GM06990 (cell line): ENCODE data around the gene TRIP12.

Experiments used
- DNase-seq: peaks from one replicate; pipeline ENCODE4 v3.0.0-alpha.2; 2011; ENCODE audit not compliant: insufficient read length; ENCODE audit errors: extremely low read depth
- H3K27me3 ChIP-seq: replicated peaks from 2 replicates; pipeline ENCODE4 v1.6.0; 2011; ENCODE audit warnings: low read length; ENCODE audit not compliant: control insufficient read depth, insufficient read depth
- H3K36me3 ChIP-seq: 2 replicates; pipeline ENCODE4 v1.5.1; 2011; ENCODE audit warnings: low read length; ENCODE audit not compliant: control insufficient read depth, insufficient read depth
- H3K4me3 ChIP-seq: replicated peaks from 2 replicates; pipeline ENCODE4 v1.5.1; 2011; ENCODE audit warnings: low read depth, mild to moderate bottlenecking, control low read depth, low read length
- TF ChIP-seq, protein P1 (sequence below): IDR thresholded peaks from 2 replicates; pipeline ENCODE4 v1.5.1; 2011; ENCODE audit warnings: low read length, control low read depth, mild to moderate bottlenecking, inconsistent platforms; ENCODE audit not compliant: insufficient read depth, poor library complexity, severe bottlenecking

Gene TRIP12

GRCh38 chr2:229783108-229783721, 138.6 kb downstream of the TRIP12 start:
- no peak for DNase-seq
- H3K27me3 ChIP-seq: no peaks in the 10 kb centered on the region
- H3K4me3 ChIP-seq: no peak overlapping the region
- TF ChIP-seq, protein P1, sequence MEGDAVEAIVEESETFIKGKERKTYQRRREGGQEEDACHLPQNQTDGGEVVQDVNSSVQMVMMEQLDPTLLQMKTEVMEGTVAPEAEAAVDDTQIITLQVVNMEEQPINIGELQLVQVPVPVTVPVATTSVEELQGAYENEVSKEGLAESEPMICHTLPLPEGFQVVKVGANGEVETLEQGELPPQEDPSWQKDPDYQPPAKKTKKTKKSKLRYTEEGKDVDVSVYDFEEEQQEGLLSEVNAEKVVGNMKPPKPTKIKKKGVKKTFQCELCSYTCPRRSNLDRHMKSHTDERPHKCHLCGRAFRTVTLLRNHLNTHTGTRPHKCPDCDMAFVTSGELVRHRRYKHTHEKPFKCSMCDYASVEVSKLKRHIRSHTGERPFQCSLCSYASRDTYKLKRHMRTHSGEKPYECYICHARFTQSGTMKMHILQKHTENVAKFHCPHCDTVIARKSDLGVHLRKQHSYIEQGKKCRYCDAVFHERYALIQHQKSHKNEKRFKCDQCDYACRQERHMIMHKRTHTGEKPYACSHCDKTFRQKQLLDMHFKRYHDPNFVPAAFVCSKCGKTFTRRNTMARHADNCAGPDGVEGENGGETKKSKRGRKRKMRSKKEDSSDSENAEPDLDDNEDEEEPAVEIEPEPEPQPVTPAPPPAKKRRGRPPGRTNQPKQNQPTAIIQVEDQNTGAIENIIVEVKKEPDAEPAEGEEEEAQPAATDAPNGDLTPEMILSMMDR: no peak
- peaks cover 6% of the 10 kb centered on the region for H3K36me3 ChIP-seq

DNA sequence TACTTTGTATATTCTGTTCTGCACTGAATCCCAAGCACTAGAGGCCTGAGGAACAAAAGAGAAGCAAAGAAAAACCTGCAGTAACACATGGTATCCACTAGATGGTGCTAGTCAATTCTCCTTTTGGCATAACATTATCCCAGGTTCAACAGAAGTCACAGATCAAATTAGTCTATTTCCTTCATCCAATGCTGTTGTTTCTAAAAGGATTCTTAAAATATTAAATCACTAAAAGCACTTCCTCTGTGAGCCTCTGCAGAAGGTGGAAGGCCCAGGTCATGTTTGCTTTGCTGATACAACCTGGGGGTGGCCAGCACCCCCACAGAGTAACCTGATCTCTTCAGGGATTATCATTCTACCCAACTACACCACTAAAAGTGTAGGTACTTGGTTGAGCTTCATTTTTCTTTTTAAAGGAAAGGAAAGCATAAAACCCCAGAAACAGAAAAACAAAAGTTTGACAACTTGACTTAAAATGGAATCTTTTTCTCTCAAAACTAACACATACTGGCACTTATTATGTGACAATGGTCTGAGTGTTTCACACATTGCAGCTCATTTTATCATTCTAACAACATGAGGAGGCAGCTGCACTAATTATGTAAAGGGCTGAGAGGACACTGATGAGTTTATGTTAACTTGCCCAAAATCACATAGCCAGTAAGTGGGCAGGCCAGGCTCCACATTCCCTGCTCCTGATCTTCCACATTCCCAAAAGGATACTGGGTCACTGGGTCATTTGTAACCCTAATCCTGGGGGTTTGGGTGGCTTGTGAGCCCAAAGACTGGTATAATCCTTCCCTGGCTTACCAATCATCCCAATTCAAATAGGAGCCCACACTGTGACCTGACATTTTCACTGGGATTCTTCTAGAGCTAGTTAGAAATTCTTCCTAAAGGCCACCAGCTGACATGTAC, 140.7 kb downstream of the TRIP12 start:
- Histone ChIP-seq H3K4me3 (no peak overlapping the region), H3K27me3 (no peaks in the 10 kb centered on the region), H3K36me3 (peaks cover 8% of the 10 kb centered on the region)
- no peak for DNase-seq
- TF ChIP-seq, protein P1: peak; percentile 81

DNA sequence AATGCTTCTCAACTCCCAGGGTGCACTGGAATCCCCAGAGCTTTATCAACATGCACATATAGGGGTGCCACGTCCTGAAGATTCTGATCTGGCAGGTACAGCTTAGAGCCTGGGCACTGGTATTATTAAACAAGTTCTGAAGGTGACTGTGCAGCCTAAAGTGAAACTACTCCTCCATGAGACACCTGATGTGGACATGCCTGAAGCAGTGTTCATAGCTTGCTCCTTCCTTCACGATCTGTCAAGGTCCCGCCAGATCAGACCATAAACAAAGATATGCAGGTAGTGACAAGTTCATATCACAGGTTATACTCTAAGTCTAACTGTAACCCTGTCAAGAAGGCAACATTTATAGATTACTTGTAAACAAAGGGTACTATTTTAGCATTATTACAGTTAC, 142.2 kb downstream of the TRIP12 start:
- TF ChIP-seq, protein P1: no peak
- peaks cover 8% of the 10 kb centered on the region for H3K36me3 ChIP-seq

DNA sequence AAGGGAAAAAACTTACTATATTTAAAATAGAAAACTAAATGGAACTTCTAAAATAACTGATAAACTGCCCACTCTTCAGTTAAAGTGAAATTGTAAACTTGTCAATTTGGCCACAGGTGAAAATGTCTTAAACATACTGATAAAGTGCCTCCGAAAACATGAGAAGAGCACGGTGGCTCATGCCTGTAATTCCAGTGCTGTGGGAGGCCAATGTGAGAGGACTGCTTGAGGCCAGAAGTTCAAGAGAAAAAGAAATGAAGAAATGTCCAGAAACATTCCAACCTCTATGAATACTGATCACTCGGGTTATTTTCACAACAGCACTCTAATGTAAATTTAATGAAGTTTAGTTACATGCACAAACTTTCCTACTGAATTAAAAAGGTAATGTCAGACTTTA, 144.1 kb downstream of the TRIP12 start:
- H3K27me3 ChIP-seq: no peaks in the 10 kb centered on the region
- peaks cover 15% of the 10 kb centered on the region for H3K36me3 ChIP-seq

More for the DNA sequence above, 142.2 kb downstream of the TRIP12 start:
- H3K4me3 ChIP-seq: no peak overlapping the region
- no peak for DNase-seq
- H3K27me3 ChIP-seq: no peaks in the 10 kb centered on the region

DNA sequence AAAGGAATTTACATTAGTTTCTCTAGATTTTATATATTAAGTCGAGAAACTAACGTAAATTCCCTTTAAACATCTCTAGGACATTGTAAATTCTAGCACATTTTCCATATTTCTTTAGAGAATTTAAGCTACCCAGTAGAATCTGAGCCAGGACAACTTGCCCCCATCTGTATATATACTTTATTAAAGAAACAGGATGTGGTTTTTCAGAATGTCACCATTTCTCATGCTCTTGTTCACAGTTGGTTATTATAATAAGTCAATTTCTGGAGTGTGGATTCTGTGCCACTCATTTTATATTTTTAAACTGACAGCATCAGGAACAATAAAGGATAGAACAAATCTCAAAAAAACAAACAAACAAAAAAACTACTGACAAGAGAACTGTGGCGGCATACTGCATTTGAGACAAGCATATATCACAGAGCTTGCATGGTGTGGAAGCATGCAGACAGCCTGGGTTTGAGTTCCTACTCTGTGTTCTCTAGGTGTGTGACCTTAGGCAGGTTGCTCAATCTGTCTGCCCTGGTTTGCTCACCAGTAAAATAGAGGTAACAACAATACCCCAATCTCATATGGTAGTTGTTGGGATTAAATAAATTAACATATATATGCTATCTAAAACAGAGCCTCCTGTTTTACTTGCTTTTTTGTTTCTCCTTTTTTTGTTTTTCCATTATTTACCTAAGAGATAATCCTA, 146.0 kb downstream of the TRIP12 start:
- DNase-seq: no peak
- Histone ChIP-seq H3K36me3 (peaks cover 18% of the 10 kb centered on the region), H3K27me3 (no peaks in the 10 kb centered on the region), H3K4me3 (no peak overlapping the region)
- TF ChIP-seq, protein P1: no peak

More for the DNA sequence above, 144.1 kb downstream of the TRIP12 start:
- H3K4me3 ChIP-seq: no peak overlapping the region
- TF ChIP-seq, protein P1: no peak
- DNase-seq: no peak
